Progenitor cell of endocrine pancreas (in vitro differentiated cells): ENCODE data around the gene PPM1A. TPM values are rescaled to one million over a fixed set of nuclear protein-coding genes. Genes with fewer than 3 reads are reported as not detected.

Experiments used
- DNase-seq: peaks from one replicate; pipeline ENCODE4 v3.0.0; 2021; ENCODE audit warnings: low spot score; ENCODE audit not compliant: unreplicated experiment
- H3K27ac Mint-ChIP-seq: 2 replicates; pipeline ENCODE4 v1.8.0; 2021; ENCODE audit warnings: mild to moderate bottlenecking, moderate library complexity, mixed read lengths
- H3K27me3 Mint-ChIP-seq: 2 replicates; pipeline ENCODE4 v1.8.0; 2021; ENCODE audit warnings: mixed read lengths
- H3K36me3 Mint-ChIP-seq: 2 replicates; pipeline ENCODE4 v1.8.0; 2022; ENCODE audit warnings: mixed read lengths; ENCODE audit not compliant: insufficient read depth
- H3K4me1 Mint-ChIP-seq: 2 replicates; pipeline ENCODE4 v1.8.0; 2021; ENCODE audit warnings: low read depth, mixed read lengths
- H3K4me3 Mint-ChIP-seq: 2 replicates; pipeline ENCODE4 v1.8.0; 2021; ENCODE audit warnings: low read depth, mild to moderate bottlenecking, moderate library complexity, mixed read lengths
- H3K9me3 Mint-ChIP-seq: 2 replicates; pipeline ENCODE4 v1.8.0; 2021; ENCODE audit warnings: low read depth, mixed read lengths
- total RNA-seq: library from RNA; stranded (reverse); gene quantifications from 2 replicates; pipeline ENCODE4 v1.2.1, GENCODE V29; 2021
- TF ChIP-seq, protein P1 (sequence below): fragments of 200-600 bp; sonication (generic); IDR thresholded peaks from one replicate; pipeline ENCODE4 v1.5.0; 2021; ENCODE audit warnings: antibody characterized with exemption, mild to moderate bottlenecking; ENCODE audit not compliant: unreplicated experiment

Gene PPM1A
- total RNA-seq, 1 donor from 2014 or later = 43.1 TPM

DNA sequence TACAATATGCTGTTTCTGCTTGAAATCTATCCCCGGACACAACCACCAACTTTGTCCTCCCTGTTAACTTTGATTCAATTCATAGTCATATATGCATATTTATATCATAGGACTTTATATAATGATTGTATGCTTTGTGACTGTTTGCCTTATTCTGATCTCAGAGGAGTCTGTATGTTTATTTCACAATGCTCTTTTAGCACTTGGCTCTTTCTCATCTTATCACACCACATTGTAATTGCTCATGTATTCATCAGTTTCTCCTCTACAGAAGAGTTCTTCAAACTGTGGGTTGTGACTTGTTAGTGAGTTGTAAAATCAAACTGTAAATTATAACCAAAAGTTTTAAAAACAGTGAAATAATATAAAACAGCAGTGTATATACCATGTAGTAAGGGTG lies 21.7 kb upstream of the PPM1A start:
- Mint-ChIP-seq H3K27ac (no peak overlapping the region), H3K27me3 (no peaks in the 10 kb centered on the region), H3K36me3 (peaks cover under 1% of the 10 kb centered on the region), H3K4me3 (no peak overlapping the region), H3K9me3 (peaks cover 12% of the 10 kb centered on the region), H3K4me1 (peaks cover 8% of the 10 kb centered on the region)
- TF ChIP-seq, protein P1, sequence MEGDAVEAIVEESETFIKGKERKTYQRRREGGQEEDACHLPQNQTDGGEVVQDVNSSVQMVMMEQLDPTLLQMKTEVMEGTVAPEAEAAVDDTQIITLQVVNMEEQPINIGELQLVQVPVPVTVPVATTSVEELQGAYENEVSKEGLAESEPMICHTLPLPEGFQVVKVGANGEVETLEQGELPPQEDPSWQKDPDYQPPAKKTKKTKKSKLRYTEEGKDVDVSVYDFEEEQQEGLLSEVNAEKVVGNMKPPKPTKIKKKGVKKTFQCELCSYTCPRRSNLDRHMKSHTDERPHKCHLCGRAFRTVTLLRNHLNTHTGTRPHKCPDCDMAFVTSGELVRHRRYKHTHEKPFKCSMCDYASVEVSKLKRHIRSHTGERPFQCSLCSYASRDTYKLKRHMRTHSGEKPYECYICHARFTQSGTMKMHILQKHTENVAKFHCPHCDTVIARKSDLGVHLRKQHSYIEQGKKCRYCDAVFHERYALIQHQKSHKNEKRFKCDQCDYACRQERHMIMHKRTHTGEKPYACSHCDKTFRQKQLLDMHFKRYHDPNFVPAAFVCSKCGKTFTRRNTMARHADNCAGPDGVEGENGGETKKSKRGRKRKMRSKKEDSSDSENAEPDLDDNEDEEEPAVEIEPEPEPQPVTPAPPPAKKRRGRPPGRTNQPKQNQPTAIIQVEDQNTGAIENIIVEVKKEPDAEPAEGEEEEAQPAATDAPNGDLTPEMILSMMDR = no peak
- no peak for DNase-seq

DNA sequence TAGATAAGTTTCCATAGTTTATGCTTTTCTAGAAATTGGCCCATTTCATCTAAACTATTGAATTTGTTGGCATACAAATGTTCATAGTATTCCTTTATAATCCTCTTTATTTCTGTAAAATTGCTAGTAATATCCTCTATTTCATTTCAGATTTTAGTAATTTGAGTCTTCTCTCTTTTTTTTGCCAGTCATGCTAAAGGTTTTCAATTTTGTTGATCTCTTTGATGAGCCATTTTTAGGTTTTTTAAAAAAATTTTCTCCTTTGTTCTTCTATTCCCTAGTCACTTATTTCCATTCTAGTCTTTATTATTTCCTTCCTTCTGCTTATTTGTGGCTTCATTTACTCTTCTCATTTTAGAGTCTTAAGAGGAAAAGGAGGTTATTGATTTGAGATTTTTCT lies 19.4 kb upstream of the PPM1A start:
- TF ChIP-seq, protein P1 = no peak

DNA sequence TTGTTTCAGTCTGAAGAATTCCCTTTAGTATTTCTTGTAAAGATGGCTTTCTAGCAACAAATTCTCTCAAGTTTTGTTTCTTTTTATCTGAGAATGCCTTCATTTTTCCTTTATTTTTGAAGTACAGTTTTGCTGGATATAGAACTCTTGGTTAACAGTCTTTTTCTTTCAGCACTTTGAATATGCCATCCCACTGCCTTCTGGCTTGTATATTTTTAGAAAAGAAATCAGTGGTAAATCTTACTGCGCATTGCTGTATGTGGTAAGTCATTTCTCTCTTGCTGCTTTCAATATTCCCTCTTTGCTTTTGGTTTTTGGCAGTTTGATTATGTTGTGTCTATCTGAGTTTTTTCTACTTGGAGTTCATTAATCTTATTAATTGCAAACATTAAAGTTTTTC lies 16.8 kb upstream of the PPM1A start:
- no peak for DNase-seq
- no peak overlapping the region for H3K4me3 Mint-ChIP-seq
- TF ChIP-seq, protein P1 = no peak
- H3K4me1 Mint-ChIP-seq = no peaks in the 10 kb centered on the region
- no peak overlapping the region for H3K27ac Mint-ChIP-seq
- peaks cover 4% of the 10 kb centered on the region for H3K36me3 Mint-ChIP-seq
- H3K27me3 Mint-ChIP-seq = no peaks in the 10 kb centered on the region
- H3K9me3 Mint-ChIP-seq = peaks cover 20% of the 10 kb centered on the region

More for the DNA sequence above, 19.4 kb upstream of the PPM1A start:
- no peaks in the 10 kb centered on the region for H3K27me3 Mint-ChIP-seq
- H3K27ac Mint-ChIP-seq = no peak overlapping the region
- DNase-seq = no peak
- no peaks in the 10 kb centered on the region for H3K4me1 Mint-ChIP-seq
- peaks cover 4% of the 10 kb centered on the region for H3K36me3 Mint-ChIP-seq
- H3K9me3 Mint-ChIP-seq = peaks cover 20% of the 10 kb centered on the region
- H3K4me3 Mint-ChIP-seq = no peak overlapping the region

DNA sequence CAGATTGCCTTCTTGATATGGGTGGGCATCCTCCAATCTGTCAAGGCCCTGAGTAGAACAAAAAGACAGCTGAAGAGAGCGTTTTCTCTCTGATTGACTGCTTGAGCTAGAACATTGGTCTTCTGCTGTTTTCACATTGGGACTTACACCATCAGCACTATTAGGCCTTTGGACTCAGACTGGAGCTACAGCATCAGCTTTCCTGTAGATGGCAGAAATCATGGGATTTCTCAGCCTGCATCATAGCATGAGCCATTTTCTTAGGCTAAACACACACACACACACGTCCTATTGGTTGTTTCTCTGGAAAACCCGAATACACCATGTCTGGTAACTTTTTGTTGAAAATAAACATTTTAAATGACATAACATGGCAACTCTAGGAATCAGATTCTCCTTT lies 15.8 kb upstream of the PPM1A start:
- no peak for DNase-seq
- H3K4me1 Mint-ChIP-seq = no peaks in the 10 kb centered on the region
- TF ChIP-seq, protein P1 = no peak
- H3K27me3 Mint-ChIP-seq = no peaks in the 10 kb centered on the region
- H3K27ac Mint-ChIP-seq = no peak overlapping the region
- H3K4me3 Mint-ChIP-seq = no peak overlapping the region
- peaks cover 20% of the 10 kb centered on the region for H3K9me3 Mint-ChIP-seq
- H3K36me3 Mint-ChIP-seq = peaks cover 4% of the 10 kb centered on the region

GRCh38 chr14:60233891-60234290 lies 15.1 kb upstream of the PPM1A start:
- no peak overlapping the region for H3K4me3 Mint-ChIP-seq
- no peak for DNase-seq
- peaks cover 4% of the 10 kb centered on the region for H3K36me3 Mint-ChIP-seq
- no peak overlapping the region for H3K27ac Mint-ChIP-seq
- peaks cover 20% of the 10 kb centered on the region for H3K9me3 Mint-ChIP-seq
- no peaks in the 10 kb centered on the region for H3K27me3 Mint-ChIP-seq
- TF ChIP-seq, protein P1 = no peak
- peaks cover 3% of the 10 kb centered on the region for H3K4me1 Mint-ChIP-seq
